ENCODE data around the gene ENG.
A peak's percentile ranks its signal among the peaks of the same experiment; 100 is the strongest.
"Not testable (repeated sequence)": the region's sequence is repeated elsewhere in the genome, so short reads cannot be mapped to it uniquely, and the experiment has no call there.

ENG gene

DNA sequence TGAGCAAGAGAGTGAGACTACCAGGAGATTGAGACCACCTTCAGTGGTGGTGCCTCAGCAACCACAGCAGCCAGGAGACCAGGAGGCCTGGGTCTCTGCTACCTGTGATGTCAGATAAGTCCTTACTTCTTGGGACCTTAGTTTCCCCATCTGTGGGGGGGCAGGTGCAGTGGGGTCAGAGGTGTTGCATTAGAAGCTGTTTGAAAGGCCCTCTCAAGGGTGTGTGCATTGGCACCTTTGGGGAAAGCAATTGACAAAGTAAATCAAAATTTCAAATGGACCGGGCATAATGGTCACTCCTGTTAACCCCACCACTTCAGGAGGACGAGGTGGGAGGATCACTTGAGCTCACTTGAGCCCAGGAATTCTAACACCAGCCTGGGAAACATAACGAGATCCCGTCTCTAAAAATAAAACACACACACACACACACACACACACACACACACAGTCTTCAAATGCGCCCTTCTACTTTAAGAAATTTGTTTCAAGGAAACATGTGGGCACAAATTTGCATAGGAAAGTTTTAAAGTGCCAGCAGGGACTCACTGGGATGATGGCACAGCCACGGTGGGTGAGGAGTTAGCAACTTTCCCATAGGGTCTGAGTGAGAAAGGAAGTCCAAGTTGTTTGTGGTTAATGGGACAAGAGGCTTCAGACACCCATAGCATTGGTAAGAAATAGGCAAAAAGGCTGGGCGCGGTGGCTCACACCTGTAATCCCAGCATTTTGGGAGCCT, 24.4 kb upstream of the ENG start:
- DNase-seq (ENCODE audit: low read depth in 1 of 2, low spot score in 1 of 2) = no peak

DNA sequence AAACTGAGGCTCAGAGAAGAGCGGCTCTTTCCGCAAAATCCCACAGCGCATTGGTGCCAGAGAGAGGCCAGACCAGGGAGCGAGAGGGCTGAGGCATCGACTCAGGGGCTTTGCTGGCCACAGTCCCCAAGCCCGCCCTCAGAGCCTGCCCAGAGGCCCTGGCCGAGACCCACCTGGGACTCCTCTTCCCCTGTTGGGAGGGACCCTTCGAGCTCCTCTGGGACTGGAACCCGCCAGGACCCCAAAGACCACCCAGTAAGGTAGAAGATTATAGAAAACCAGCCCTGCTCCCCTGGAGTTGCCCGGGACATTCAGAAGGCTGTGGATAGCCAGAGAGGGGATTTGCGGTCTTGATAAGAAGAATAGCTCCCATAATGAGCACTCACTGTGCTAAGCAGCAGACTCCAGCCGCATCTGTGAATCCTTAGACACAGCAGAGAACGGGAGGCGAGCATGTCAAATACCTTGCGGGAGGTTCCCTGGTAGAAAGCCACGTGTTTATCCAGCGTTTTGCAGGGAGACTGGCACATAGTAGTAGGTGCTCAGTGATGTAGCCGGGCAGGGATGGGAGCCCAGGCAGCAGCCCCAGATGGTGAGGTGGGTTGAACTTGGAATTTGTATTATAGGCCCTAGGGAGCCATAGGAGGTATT, 23.7 kb upstream of the ENG start:
- no peak for DNase-seq (ENCODE audit: low read depth in 1 of 2, low spot score in 1 of 2)

- no peak for DNase-seq (ENCODE audit: low read depth in 1 of 2, low spot score in 1 of 2)
These were observed 23.1 kb upstream of the ENG start, which contains the start of gene AK1 for GRCh38 chr9:127877566-127877998. TSS of gene AK1 (minus strand) at chr9:127877675. CDS start at chr9:127874617, 3,058 bp downstream.

DNA sequence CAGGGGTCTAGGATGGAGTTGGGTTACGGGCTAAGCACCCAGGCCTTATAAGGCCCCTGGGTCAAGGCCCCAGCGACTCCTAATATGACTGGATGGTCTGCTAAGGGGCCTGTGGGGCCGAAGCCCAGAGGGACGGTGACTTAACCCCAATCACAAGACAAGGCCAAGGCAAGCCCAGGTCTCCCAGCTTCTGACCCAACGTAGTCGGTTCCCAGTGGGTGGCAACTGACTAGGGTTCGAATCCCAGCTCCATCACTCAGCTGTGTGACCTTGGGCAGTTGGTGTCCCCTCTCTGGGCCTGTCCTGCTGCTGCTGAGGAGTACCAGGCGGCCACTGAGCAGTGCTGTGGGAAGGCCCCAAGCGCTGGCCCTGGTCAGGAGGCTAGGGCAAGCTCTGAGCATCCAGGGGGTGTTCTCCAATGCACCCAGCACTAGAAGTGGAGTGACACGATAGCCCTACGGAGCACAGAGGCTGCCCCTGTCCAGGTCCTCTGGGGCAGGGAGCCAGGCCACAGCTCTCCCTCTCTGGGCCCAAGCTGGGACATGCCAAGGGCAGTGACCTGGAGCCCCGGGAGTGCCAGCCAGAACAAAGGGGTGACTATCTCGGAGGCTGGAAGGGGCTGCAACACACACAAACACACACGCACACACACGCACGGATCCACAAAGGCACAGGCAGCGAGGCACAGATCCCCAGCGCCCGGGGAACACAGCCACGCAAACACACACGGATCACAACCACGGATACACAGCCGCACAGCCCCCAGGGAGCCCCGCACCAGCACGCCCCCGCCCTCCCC, 22.5 kb upstream of the ENG start:
- no peak for DNase-seq (ENCODE audit: low read depth in 1 of 2, low spot score in 1 of 2)

DNA sequence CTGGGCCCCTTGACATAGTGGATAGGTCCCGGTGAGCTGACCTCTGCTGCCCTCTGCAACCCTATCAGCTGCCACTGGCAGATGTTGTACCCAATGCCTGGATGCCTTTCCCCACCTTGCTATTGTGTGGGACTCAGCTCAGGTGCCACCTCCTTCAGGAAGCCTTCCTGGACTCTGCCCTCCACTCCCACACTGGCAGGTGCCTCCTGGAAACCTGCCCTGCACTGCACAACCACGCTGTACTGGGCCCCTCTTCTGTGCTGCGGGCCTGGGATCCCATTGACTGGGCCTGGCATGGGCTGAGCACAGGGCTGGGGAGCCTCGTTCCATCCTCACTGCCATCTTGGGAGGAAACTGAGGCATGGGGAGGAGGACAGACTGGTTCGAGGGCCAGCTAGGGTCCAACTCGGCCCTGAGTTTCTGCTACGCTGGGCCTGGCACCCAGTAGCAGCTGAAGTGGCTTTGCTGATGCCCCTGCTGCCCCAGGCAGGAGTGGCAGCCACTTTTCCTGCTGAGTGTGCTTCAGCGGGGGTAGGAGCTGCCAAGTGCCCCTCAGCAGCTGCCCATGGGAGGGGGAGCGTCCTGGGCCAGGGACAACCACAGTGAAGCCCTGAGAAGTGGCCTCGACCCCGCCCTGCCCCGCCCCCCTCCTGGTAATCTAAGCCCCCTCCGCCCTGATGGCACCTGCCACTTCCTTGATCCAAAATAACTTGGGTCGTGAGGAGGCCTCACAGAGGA, 21.7 kb upstream of the ENG start:
- no peak for DNase-seq (ENCODE audit: low read depth in 1 of 2, low spot score in 1 of 2)

DNA sequence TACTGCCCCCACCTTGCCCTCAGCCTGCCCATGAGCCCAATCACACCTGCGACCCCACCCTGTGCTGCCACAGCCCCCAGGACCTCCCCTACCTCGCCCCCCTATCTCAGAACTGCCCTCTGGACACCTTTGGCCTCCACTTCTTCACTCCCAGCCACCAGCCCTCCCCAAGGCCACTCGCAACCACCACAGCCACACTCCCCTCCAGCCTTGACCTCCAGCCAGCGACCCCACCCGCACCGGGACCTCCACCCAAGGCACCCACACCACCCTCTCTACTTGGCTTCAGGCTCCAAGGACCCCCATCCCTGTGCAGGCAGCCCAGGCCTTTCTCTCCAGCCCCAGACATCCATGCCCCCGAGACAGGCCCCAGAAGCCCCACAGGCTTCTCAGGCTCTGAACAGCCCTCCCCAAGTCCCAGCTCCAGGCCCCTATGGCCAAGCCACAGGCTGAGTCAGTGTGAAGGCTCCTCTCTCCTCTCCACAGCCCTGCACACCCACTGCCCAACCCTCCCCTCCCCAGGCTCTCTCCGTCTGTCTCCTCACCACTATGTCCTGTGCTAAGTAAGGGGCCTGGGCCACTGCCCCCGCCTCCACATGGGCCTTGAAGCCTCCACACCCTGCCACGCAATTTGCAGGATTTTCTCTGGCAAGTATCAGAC, 21.0 kb upstream of the ENG start:
- no peak for DNase-seq (ENCODE audit: low read depth in 1 of 2, low spot score in 1 of 2)

- no peak for DNase-seq (ENCODE audit: low read depth in 1 of 2, low spot score in 1 of 2)
These were observed 20.1 kb upstream of the ENG start for GRCh38 chr9:127874301-127875221.

DNA sequence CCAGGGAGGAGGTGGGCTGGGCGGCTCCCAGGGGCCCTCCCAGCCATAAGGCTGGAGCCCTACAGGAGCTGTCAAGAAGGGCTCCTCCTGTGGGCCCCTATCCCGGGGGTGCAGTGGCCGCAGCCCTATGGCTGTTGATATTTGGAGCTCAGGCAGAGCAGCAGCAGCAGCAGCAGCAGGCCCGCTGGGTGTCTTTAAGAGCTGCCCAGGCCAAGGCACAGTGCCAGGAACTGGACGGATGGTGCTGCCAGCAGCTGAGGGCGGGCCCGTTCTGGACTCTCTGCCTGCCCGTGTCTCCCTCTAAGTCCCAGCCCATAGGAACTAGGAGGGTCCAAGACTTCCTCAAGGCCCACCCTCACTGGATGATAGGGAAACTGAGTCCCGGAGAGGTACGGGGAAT, 19.4 kb upstream of the ENG start:
- no peak for DNase-seq (ENCODE audit: low read depth in 1 of 2, low spot score in 1 of 2)

GRCh38 chr9:127873223-127873691, 18.8 kb upstream of the ENG start:
- DNase-seq (ENCODE audit: low read depth in 1 of 2, low spot score in 1 of 2) = no peak

GRCh38 chr9:127872369-127873222, 18.1 kb upstream of the ENG start:
- DNase-seq (ENCODE audit: low read depth in 1 of 2, low spot score in 1 of 2) = no peak

DNA sequence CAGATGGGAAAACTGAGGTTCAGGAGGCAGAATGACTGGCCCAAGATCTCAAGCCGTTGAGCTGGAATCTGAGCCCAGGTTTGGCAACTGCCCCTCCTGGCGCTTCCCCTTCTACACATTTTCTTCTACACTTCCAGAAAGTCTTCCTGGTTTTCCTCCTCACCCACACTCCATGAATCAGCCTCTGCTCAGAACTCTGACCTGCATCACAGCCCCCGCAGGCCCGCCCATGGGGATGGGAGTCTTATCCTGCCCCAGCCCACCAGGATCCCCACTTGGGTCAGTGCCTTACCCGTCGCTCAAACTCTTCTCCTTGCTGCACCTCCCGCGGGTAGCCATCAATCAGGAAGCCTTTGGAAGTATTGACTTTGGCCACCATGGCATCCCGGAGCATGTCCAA, 17.1 kb upstream of the ENG start:
- DNase-seq (ENCODE audit: low read depth in 1 of 2, low spot score in 1 of 2) = no peak

- no peak for DNase-seq (ENCODE audit: low read depth in 1 of 2, low spot score in 1 of 2)
These were observed 16.4 kb upstream of the ENG start for GRCh38 chr9:127870887-127871286.

GRCh38 chr9:127870153-127870491, 15.7 kb upstream of the ENG start:
- not testable (repeated sequence) for DNase-seq (ENCODE audit: low read depth in 1 of 2, low spot score in 1 of 2)

DNA sequence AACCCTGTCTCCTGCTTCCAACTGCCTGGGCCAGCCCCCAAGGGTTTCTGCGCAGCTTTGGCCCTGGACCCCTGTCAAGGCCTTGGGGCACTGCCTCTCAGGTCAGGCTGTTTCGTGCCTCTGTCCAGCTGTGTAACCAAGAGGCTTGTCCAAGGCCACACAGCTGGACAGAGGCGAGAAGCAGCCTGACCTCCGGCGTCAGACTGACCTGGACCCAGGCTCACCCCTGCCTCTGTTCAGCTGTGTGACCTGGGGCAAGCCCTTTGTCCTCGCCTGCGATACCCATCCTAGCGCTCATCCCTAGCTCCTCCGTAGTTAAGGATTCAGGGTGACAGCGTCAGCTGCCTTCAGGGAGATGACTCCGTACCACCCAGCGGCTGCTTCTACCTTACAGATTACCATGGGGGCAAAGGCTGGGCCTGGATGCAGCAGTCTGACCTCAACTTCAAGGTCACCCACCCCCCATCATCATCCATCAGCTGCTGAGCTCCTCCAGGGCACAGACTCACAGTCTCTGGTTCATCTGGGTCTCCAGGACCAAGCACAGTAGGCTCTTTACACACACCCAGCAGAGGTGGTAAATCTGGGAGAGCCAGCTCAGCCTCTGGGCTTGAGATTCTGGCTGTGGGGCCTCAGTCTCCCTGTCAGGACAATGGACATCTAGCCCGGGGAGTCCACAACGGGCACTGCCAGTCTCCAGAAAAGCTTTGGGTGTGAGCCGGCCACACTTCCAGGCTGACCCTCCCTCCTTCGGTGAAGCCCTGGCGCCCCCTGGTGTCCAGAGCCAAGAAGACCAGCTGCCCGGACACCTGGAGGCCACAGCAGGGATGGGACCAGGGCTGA, 15.1 kb upstream of the ENG start:
- peak; percentile 57 to 71 for DNase-seq (ENCODE audit: low read depth in 1 of 2, low spot score in 1 of 2)

- no peak for DNase-seq (ENCODE audit: low read depth in 1 of 2, low spot score in 1 of 2)
These were observed 13.9 kb upstream of the ENG start for GRCh38 chr9:127868278-127868902.

GRCh38 chr9:127867356-127868277, 13.2 kb upstream of the ENG start:
- DNase-seq (ENCODE audit: low read depth in 1 of 2, low spot score in 1 of 2) = no peak

All from activated CD4-positive, alpha-beta T cell treated with anti-CD3 and anti-CD28 coated beads, Interleukin-2, amount 50 U/mL, for 24 hours (primary cell).